Central memory CD8-positive, alpha-beta T cell (primary cell): Measurements from ENCODE around the gene LRP3.
A peak's percentile ranks its signal among the peaks of the same experiment; 100 is the strongest.
"Not testable (repeated sequence)": the region's sequence is repeated elsewhere in the genome, so short reads cannot be mapped to it uniquely, and the experiment has no call there.

ENCODE experiments used
- ATAC-seq: fragments of 150-1000 bp; cut with Tn5 transposase; replicated peaks from 2 replicates; pipeline ENCODE4 v1.10.0; 2022; ENCODE audit warnings: mild to moderate bottlenecking, moderate FRiP score, moderate number of reproducible peaks; ENCODE audit not compliant: poor library complexity, severe bottlenecking; ENCODE audit errors: extremely low read depth
- DNase-seq, 2 donors: peaks; one replicate each; pipeline ENCODE4 v3.0.0; 2021; ENCODE audit warnings: low spot score in 2 of 2
- H3K27ac Mint-ChIP-seq: one replicate; pipeline ENCODE4 v1.8.0; 2022; ENCODE audit warnings: low read depth, mild to moderate bottlenecking, moderate library complexity, mixed read lengths
- H3K27me3 Mint-ChIP-seq: one replicate; pipeline ENCODE4 v1.8.0; 2022; ENCODE audit warnings: mixed read lengths
- H3K36me3 Mint-ChIP-seq: one replicate; pipeline ENCODE4 v1.8.0; 2022; ENCODE audit warnings: mild to moderate bottlenecking, moderate library complexity, mixed read lengths; ENCODE audit not compliant: insufficient read depth
- H3K4me1 Mint-ChIP-seq: one replicate; pipeline ENCODE4 v1.8.0; 2022; ENCODE audit warnings: mixed read lengths
- H3K4me3 Mint-ChIP-seq: one replicate; pipeline ENCODE4 v1.8.0; 2022; ENCODE audit warnings: mild to moderate bottlenecking, moderate library complexity, mixed read lengths
- H3K9me3 Mint-ChIP-seq: one replicate; pipeline ENCODE4 v1.8.0; 2022; ENCODE audit warnings: mixed read lengths

LRP3 gene

DNA sequence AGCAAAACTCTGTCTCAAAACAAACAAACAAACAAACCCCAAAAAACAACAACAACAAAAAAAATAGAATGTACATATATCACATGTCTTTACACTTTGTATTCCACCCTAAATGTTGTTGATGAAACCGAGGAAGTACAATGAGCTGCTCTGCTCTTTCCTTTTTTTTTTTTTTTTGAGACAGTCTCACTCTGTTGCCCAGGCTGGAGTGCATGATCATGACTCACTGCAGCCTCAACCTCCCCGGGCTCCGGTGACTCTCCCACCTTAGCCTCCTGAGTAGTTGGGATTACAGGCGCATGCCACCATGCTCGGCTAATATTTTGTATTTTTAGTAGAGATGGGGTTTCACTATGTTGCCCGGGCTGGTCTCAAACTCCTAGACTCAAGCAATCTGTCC, 30.6 kb upstream of the LRP3 start:
- Mint-ChIP-seq H3K4me3 (no peak overlapping the region), H3K27me3 (no peaks in the 10 kb centered on the region), H3K4me1 (peaks cover 34% of the 10 kb centered on the region), H3K36me3 (peaks cover 6% of the 10 kb centered on the region), H3K9me3 (no peaks in the 10 kb centered on the region), H3K27ac (no peak overlapping the region)
- ATAC-seq (no peak), DNase-seq (no peak)

DNA sequence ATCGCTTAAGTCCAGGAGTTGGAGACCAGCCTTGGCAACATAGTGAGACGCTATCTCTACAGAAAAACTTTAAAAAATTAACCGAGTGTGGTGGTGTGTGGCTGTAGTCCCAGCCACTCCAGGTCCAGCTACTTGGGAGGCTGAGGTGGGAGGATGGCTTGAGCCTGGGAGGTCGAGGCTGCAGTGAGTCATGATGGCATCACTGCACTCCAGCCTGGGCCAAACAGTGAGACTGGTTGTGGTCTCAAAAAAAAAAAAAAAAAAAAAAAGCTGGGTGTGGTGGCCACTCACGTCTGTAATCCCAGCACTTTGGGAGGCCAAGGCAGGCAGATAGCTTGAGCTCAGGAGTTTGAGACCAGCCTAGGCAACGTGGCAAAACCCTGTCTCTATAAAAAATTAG, 28.1 kb upstream of the LRP3 start:
- not testable (repeated sequence) for H3K27ac Mint-ChIP-seq, H3K36me3 Mint-ChIP-seq, H3K9me3 Mint-ChIP-seq, DNase-seq, H3K4me3 Mint-ChIP-seq, ATAC-seq, H3K27me3 Mint-ChIP-seq
- peaks cover 27% of the 10 kb centered on the region for H3K4me1 Mint-ChIP-seq

DNA sequence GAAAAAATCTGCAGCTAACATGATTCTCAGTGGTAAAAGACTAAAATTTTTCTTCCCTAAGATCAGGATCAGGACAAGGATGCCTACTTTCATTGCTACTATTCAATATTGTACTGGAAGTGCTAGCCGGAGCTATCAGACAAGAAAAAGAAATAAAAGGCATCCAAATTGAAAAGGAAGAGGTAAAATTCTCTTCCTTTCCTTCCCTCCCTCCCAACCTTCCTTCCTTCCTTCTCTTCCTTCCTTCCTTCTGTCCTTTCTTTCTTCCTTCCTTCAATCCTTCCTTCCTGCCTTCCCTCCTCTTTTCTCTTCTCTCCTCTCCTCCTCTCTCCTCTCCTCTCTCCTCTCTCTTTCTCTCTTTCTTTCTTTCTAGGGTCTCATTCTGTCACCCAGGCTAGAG, 26.7 kb upstream of the LRP3 start:
- no peaks in the 10 kb centered on the region for H3K36me3 Mint-ChIP-seq
- no peak overlapping the region for H3K4me3 Mint-ChIP-seq

DNA sequence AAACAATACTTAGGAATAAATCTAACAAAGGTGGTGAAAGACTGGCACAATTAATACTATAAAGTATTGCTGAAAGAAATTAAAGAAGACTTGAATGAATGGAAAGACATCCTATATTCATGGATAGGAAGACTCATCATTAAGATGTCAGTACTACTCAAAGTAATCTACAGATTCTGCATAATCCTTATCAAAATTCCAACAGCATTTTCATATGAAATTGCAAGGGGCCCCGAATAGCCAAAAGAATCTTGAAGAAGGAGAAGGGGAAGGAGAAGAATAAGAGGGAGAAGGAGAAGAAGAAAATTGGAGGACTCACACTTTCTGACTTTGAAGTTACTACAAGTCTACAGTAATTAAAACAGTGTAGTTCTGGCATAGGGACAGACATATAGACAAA, 25.6 kb upstream of the LRP3 start:
- ATAC-seq, result no peak
- no peaks in the 10 kb centered on the region for H3K27me3 Mint-ChIP-seq
- DNase-seq, result no peak
- no peaks in the 10 kb centered on the region for H3K9me3 Mint-ChIP-seq
- H3K27ac Mint-ChIP-seq, result no peak overlapping the region
- no peak overlapping the region for H3K4me3 Mint-ChIP-seq
- no peaks in the 10 kb centered on the region for H3K36me3 Mint-ChIP-seq
- peaks cover 26% of the 10 kb centered on the region for H3K4me1 Mint-ChIP-seq

More for the DNA sequence above, 26.7 kb upstream of the LRP3 start:
- Mint-ChIP-seq H3K9me3 (no peaks in the 10 kb centered on the region), H3K27ac (no peak overlapping the region), H3K4me1 (peaks cover 22% of the 10 kb centered on the region), H3K27me3 (no peaks in the 10 kb centered on the region)
- DNase-seq, result no peak
- ATAC-seq, result no peak

DNA sequence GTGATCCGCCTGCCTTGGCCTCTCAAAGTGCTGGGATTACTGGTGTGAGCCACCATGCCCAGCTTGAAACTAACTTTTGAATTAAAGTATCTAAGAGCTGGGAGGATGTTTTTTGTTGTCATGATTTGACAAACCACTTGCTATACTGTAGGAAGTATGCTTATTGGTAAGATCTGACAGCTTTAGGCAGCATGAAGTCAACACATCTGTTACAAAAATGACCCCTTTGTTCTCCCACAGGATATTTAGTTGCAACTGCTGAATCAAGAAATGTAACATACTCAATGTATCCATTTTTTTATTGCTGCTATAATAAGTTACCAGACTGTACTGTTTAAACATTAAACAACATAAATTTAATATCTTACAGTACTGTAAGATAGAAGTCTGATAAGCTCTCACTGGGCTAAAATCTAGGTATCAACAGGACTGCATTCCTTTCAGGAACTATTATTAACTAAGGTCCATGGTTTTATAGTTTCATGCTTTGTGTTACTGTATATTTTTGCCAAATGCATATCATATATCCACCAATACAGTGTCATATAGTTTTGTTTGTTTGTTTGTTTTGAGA, 22.8 kb upstream of the LRP3 start:
- Mint-ChIP-seq H3K27ac (no peak overlapping the region), H3K9me3 (no peaks in the 10 kb centered on the region), H3K27me3 (peaks cover under 1% of the 10 kb centered on the region), H3K4me3 (no peak overlapping the region), H3K4me1 (peaks cover 35% of the 10 kb centered on the region), H3K36me3 (peaks cover 11% of the 10 kb centered on the region)
- ATAC-seq (no peak), DNase-seq (no peak)

DNA sequence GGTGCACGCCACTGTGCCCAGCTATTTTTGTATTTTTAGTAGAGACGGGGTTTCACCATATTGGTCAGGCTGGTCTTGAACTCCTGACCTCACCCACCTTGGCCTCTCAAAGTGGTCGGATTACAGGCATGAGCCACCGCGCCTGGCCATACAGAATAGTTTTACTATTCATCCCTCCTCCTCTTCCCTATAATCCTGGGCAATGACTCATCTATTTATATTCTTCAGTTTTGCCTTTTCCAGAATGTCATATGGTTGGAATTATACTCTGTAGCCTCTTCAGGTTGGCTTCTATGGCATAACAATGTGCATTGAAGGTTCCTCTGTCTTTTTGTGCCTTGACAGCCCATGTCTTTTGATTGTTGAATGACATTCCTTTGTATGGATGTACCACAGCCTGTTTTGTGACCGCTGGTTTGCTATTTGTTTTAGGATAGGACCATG, 22.2 kb upstream of the LRP3 start:
- H3K4me1 Mint-ChIP-seq, result peaks cover 42% of the 10 kb centered on the region
- peaks cover 7% of the 10 kb centered on the region for H3K27me3 Mint-ChIP-seq
- ATAC-seq (no peak), DNase-seq (no peak)
- H3K9me3 Mint-ChIP-seq, result no peaks in the 10 kb centered on the region
- peaks cover 18% of the 10 kb centered on the region for H3K36me3 Mint-ChIP-seq
- H3K4me3 Mint-ChIP-seq, result no peak overlapping the region
- H3K27ac Mint-ChIP-seq, result no peak overlapping the region

DNA sequence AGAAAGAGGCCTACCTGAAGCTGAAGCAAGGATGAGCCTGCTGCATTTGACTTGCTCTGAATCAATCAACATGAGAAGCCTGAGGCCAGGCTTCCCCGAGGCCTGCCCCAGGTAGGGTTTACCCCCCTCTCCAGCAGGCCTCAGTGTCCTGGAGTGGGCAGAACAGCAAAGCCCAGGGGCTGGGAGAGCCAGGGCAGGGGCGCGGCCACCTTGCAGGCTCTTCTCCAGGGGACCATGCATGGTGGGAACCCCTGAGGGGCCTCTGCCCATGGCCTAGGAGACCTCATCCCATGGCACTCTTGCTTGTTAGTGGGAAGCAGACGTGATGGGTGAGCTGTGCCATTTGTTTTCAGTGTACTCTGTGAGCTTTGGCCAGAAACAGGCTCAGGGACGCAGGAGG, 19.9 kb upstream of the LRP3 start:
- Mint-ChIP-seq H3K27me3 (peaks cover 10% of the 10 kb centered on the region), H3K9me3 (no peaks in the 10 kb centered on the region), H3K4me3 (no peak overlapping the region), H3K36me3 (peaks cover 30% of the 10 kb centered on the region), H3K27ac (no peak overlapping the region), H3K4me1 (peaks cover 51% of the 10 kb centered on the region)
- no peak for DNase-seq
- no peak for ATAC-seq

DNA sequence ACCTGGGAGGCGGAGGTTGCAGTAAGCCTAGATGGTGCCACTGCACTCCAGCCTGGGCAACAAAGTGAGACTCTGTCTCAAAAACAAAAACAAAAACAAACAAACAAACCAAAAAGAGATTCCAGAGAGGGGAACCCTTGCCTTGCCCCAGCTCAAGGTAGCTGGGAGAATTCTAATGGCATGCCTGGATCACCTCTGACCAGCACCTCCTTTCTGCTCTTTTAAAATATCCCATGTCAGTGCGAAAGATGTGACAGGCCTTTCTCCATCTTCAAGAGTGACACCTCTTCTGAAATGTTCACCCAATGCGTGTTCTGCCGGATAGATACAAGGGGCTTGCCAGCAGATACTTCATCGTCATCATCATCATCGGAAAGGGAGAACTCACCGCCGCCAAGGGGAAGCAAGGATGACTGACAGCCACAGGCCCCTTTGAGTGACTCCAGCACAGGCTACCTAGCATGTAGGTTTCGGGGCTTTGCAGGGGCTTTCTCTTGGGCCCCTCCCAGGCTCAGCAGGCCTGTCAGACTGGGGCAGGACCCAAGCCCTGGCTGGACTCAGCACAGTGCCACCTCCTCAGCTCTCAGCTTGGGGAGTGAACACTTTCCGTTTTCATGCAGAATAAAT, 18.9 kb upstream of the LRP3 start:
- peaks cover 30% of the 10 kb centered on the region for H3K36me3 Mint-ChIP-seq
- peaks cover 10% of the 10 kb centered on the region for H3K27me3 Mint-ChIP-seq
- DNase-seq, result no peak
- H3K4me1 Mint-ChIP-seq, result peaks cover 55% of the 10 kb centered on the region
- H3K4me3 Mint-ChIP-seq, result peak overlapping the region; percentile 94
- H3K27ac Mint-ChIP-seq, result peak overlapping the region; percentile 100
- no peaks in the 10 kb centered on the region for H3K9me3 Mint-ChIP-seq
- no peak for ATAC-seq

DNA sequence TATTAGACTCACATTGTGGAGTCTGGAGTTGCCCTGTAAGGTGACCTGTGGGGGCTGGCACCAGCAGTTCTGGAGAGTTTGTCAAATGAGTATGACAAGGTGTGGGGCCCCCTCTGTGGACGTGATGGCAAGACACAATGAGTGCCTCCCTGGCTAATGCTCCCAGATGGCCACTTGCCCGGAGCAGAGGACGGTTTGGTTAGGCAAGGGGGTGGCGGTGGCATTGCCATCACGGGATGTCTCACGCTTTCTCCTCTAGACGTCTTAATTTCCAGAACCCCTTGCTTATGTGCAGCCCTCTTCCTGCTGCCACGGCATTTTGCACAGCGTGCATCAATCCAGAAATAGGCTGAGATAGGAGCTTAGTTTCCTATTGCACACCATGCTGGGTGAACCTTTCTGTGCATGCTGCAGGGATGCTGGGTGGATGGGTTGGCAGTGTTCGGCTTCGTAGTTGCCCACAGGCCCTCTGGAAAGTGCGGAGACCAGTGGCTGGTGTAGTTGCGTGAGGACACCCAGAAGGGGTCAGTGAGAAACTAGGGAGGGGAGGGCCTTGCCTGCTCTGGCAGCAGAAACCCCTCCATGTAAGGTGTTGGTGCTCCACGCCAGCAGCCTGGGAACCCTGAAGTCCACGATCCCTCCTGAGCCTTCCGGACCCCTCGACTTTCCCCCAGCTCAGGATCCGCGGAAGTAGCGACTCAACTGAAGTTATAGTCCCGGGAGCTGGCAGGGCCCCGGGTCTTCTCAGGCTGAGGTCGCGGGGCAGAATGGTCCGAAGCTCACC, 18.1 kb upstream of the LRP3 start:
- ATAC-seq (peak; percentile 3), DNase-seq (no peak)
- peaks cover 57% of the 10 kb centered on the region for H3K4me1 Mint-ChIP-seq
- H3K27me3 Mint-ChIP-seq, result peaks cover 10% of the 10 kb centered on the region
- H3K36me3 Mint-ChIP-seq, result peaks cover 30% of the 10 kb centered on the region
- peak overlapping the region; percentile 94 for H3K4me3 Mint-ChIP-seq
- H3K9me3 Mint-ChIP-seq, result no peaks in the 10 kb centered on the region
- H3K27ac Mint-ChIP-seq, result peak overlapping the region; percentile 100

DNA sequence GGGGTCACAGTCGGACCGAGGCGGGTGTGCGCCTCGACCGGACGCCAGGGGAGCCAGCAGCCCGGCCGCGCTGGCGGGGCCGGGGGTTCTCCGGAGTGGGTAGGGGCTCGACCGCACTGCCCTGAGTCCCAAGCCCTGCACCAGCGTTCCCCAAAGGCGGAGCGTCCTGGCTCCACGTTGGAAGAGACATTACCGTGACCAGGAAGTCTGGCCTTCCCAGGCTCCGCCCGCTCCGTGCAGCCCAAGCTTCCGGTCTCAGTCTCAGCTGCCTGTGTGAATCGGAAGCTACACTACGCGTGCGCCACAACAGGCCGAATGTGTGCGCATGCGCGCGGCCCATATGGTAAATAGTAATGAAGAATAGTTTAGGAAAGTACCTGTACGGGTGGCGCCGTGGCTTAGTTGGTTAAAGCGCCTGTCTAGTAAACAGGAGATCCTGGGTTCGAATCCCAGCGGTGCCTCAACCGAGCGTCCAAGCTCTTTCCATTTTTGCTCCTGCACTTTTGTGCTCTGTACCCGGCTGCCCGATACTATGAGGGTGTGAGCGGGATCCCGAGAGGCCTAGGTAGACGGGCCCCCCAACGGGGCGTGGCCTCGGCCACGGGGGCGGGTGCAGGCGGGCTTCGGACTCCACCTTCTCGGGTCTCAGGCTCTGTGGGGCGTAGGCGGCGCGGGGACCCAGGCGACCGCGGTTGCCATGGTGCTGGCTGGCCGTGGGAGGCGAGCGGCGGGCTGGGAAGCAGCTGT, 17.3 kb upstream of the LRP3 start:
- H3K4me1 Mint-ChIP-seq, result peaks cover 57% of the 10 kb centered on the region

DNA sequence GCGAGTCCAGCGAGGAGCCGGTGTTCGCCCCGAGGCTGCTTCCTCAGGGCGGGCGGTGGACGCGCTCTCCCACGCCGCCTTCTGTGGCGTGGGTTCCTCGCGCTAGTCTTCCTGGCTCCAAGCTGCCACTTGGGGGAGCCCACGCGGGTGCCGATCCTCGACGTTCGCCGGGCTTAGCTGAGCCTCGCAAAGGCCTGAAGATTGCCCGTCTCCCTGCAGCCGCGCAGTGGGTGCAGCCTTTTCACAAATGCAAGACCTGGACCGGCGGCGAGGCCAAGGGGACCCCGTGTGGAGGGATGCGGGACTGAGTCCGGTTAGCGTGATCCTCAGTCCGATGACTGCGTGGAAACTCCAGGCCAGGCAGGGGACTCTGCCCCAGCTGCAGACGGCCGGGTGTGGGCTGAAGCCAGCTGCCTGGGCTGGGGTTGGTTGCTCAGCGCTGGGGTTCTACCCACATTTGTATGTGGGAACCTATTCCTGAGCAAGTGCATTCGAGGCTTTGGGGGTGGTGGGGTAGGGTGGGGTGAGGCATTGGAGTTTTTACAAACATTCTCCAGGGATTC, 16.6 kb upstream of the LRP3 start:
- Mint-ChIP-seq H3K36me3 (peaks cover 30% of the 10 kb centered on the region), H3K27me3 (peaks cover 10% of the 10 kb centered on the region), H3K9me3 (no peaks in the 10 kb centered on the region), H3K4me3 (peak overlapping the region; percentile 94), H3K27ac (peak overlapping the region; percentile 100), H3K4me1 (peaks cover 51% of the 10 kb centered on the region)
- DNase-seq, result peak; percentile 67 to 72
- peak; percentile 77 for ATAC-seq

More for the DNA sequence above, 17.3 kb upstream of the LRP3 start:
- peak overlapping the region; percentile 94 for H3K4me3 Mint-ChIP-seq
- peaks cover 30% of the 10 kb centered on the region for H3K36me3 Mint-ChIP-seq
- peak overlapping the region; percentile 100 for H3K27ac Mint-ChIP-seq
- ATAC-seq (peak; percentile 80), DNase-seq (peak; percentile 99 to 100)
- H3K27me3 Mint-ChIP-seq, result peaks cover 10% of the 10 kb centered on the region
- no peaks in the 10 kb centered on the region for H3K9me3 Mint-ChIP-seq

DNA sequence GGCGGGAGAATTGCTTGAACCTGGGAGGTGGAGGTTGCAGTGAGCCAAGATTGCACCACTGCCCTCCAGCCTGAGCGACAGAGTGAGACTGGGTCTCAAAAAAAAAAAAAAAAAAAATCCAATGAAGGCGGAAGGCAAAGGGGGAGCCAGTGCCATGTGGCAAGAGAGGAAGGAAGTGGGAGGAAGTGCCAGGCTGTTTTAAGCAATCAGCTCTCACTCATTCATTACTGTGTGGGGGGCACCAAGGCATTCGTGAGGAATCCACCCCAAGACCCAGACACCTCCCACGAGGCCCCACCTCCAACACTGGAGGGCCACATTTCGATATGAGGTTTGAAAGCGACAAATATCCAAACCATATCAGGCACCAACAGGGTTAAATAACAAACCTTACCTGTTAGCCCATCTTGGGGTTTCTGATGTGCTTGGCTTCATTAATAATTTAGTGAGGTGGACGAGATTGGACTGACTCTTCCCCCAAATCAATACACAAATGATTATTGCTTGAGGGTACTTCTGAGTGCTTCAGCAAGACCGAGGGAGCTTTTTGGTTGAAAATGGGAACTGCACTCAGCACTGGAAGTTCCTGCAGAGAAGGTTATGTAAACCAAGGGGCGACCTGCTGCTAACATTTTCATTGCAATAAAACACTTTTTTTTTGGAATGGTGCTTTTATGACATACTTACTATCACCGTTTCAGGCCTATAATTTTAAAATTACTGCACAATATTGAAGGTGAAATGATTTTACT, 7.5 kb upstream of the LRP3 start:
- Mint-ChIP-seq H3K27me3 (peaks cover 17% of the 10 kb centered on the region), H3K27ac (no peak overlapping the region), H3K4me1 (peaks cover 9% of the 10 kb centered on the region), H3K9me3 (no peaks in the 10 kb centered on the region), H3K4me3 (no peak overlapping the region), H3K36me3 (no peaks in the 10 kb centered on the region)
- DNase-seq (no peak), ATAC-seq (no peak)
